HL-60 (cell line): ENCODE data around the gene STRIP1.

Source experiments
- DNase-seq, 2 experiments: peaks; one replicate each; pipeline ENCODE4 v3.0.0-alpha.2; 2010 to 2020; ENCODE audit warnings: low read depth in 1 of 2, low spot score in 1 of 2
- H3K27ac ChIP-seq: fragments of 250-450 bp; sonication (Bioruptor Pico); replicated peaks from 2 replicates; pipeline ENCODE4 v1.5.1; 2020; ENCODE audit warnings: mild to moderate bottlenecking, moderate library complexity
- H3K27me3 ChIP-seq: fragments of 250-450 bp; sonication (Bioruptor Pico); 2 replicates; pipeline ENCODE4 v1.5.1; 2021; ENCODE audit warnings: mild to moderate bottlenecking, moderate library complexity; ENCODE audit not compliant: insufficient read depth, poor library complexity, severe bottlenecking
- H3K4me3 ChIP-seq: replicated peaks from 2 replicates; pipeline ENCODE4 v1.5.1; 2011; ENCODE audit warnings: mild to moderate bottlenecking, control low read depth, low read length; ENCODE audit not compliant: insufficient read depth
- CTCF ChIP-seq: IDR thresholded peaks from one replicate; pipeline ENCODE4 v1.5.1; 2011; ENCODE audit warnings: low read length, control low read depth, inconsistent platforms; ENCODE audit not compliant: insufficient read depth
- GABPA ChIP-seq: IDR thresholded peaks from 2 replicates; pipeline ENCODE4 v1.6.1; 2012; ENCODE audit warnings: low read depth
- POLR2AphosphoS5 ChIP-seq: IDR thresholded peaks from 2 replicates; pipeline ENCODE4 v1.6.1; 2012; ENCODE audit warnings: low read depth
- REST ChIP-seq: IDR thresholded peaks from 2 replicates; pipeline ENCODE4 v1.6.1; 2012; ENCODE audit warnings: low read depth; ENCODE audit not compliant: insufficient replicate concordance
- SPI1 ChIP-seq: IDR thresholded peaks from 2 replicates; pipeline ENCODE4 v1.6.1; 2012; ENCODE audit warnings: low read depth, mild to moderate bottlenecking, borderline replicate concordance

Gene STRIP1

GRCh38 chr1:110065841-110066240, 31.4 kb downstream of the STRIP1 start:
- no peak overlapping the region for H3K4me3 ChIP-seq
- H3K27me3 ChIP-seq, result peaks cover 39% of the 10 kb centered on the region
- DNase-seq, result no peak
- TF ChIP-seq POLR2AphosphoS5 (no peak), REST (no peak), SPI1 (no peak), GABPA (no peak), CTCF (no peak)
- H3K27ac ChIP-seq, result no peak overlapping the region

- Histone ChIP-seq H3K27ac (no peak overlapping the region), H3K27me3 (peaks cover 54% of the 10 kb centered on the region), H3K4me3 (no peak overlapping the region)
- DNase-seq, result no peak
- TF ChIP-seq CTCF (no peak), SPI1 (no peak), REST (no peak), GABPA (no peak), POLR2AphosphoS5 (no peak)
Observed at GRCh38 chr1:110067479-110067892, 33.1 kb downstream of the STRIP1 start.

GRCh38 chr1:110067893-110068645, 33.6 kb downstream of the STRIP1 start:
- TF ChIP-seq CTCF (no peak), POLR2AphosphoS5 (no peak), GABPA (no peak), REST (no peak), SPI1 (no peak)
- no peak overlapping the region for H3K27ac ChIP-seq
- no peak for DNase-seq
- peaks cover 60% of the 10 kb centered on the region for H3K27me3 ChIP-seq
- no peak overlapping the region for H3K4me3 ChIP-seq
